T follicular helper cell (primary cell): Measurements from ENCODE around the gene SF3A2.

Experiments used
- DNase-seq: peaks from one replicate; pipeline ENCODE4 v3.0.0-alpha.2; 2020; ENCODE audit warnings: low read depth

SF3A2 gene

DNA sequence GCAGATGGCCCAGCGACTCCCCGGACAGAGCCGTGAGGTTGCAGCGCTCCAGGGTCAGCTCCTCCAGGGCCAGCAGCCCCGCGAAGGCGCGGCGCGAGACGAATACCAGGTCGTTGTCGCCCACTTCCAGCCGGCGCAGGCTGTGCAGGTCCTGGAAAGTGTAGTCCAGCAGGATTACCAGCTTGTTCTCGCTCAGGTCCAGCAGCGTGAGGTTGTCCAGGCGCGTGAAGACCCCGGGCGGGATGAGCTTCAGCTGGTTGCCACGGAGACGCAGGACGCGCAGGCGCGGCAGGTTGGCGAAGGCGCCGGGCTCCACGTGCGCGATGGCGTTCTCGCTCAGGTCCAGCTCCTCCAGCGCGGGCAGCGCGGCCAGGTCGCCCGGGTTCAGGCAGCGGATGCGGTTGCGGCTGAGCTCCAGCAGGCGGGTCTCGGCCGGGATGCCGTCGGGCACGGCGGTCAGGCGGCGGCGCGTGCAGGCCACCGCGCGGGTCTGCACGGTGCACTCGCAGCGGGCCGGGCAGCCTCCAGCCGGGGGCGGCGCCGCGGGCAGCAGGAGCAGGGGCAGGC, 54.6 kb downstream of the SF3A2 start:
- no peak for DNase-seq

DNA sequence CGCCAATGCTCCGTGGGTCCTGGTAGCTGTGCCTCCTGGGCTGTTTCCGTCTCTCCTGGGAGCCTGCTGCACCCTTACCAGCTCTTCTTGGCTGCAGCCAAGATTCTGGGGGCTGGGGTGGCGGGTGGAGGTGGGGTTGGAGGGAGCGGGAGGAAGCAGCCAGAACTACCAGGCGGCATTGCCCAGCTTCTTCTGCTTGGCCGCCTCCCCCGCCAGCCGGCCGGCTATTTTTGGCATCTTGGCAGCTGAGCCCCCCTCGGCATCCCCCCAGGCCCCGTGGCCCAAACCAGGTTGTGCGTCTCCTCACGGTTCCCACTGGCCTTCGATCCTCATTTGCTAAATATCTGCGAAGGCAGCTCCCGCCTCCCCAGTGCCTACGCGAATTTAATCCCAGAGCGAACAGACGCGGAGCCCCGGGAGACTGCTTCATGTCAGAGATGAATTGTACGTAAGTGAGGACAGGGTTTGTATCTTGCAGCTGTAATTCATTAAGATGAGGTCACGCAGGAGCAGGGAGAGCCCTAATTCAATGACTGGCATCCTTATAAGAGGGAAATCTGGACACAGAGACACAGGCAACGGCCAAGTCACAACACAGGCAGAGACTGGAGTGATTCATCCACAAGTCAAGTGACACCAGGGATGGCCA, 58.2 kb downstream of the SF3A2 start:
- DNase-seq, result no peak

DNA sequence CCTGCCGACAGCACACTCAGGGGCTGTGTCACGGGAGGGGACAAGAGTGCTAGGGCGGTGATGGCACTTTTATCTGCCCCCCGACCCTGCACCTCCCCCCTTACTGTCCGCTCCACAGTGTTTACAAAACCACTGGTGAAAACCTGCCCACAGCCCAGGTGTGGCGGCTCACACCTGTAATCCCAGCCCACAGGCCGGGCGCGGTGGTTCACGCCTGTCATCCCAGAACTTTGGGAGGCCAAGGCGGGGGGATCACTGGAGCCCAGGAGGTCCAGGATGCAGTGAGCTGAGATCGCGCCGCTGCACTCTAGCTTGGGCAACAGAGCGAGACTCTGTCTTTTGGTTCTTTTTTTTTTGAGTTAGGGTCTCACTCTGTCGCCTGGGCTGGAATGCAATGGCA, 59.5 kb downstream of the SF3A2 start:
- no peak for DNase-seq
